ENCODE data around the gene CDK8.
A peak's percentile ranks its signal among the peaks of the same experiment; 100 is the strongest.

Gene CDK8

DNA sequence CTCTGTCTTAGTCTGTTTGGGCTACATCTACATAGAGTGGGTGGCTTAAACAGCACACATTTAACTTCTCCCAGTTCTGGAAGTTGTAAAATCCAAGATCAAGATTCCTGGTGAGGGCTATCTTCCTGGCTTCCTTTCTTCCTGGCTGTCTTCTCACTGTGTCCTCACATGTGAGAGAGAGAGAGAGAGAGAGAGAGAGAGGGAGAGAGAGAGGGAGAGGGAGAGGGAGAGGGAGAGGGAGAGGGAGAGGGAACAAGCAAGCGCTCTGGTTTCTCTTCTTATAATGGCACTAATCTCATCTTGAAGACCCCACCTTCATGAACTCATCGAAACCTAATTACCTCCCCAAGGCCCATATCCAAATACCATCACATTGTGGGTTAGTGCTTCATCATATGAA lies 69.2 kb downstream of the CDK8 start:
- no peak for DNase-seq

DNA sequence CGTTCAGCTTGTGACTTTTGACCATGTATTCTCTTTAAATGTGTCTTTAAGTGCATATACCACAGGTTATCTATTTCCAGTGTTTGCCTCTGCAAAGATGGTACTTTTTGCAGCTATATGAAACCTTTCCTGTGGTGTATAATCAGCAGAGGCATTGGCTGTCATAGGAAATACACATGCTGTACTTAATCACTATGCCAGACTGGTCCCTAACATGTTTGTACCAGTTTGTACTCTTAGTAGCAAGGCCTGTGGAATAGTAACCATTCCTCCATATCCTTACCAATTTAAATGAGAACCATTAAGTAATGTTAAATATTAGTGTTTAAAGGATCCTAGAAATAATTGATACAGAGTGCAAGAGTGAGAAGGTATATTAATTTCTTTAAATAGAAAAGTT lies 69.8 kb downstream of the CDK8 start:
- DNase-seq = no peak

DNA sequence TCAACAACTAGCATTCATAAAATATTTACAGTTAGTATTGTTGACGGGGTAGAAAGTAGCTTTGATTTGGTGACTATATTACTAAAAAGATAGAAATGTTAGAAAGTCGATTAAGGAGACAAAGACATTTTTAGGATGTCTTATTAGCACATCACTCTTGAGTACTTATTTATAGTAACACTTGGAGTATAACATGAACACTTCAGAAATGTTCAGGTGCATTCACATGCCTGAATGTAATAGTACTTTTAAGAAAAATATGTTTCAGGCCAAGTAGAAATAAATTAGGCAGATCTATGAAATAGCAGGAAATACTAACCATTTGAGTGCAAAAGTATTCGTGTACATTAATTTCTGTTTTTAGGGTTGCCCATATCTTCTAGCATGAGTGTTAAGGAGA lies 70.4 kb downstream of the CDK8 start:
- no peak for DNase-seq

DNA sequence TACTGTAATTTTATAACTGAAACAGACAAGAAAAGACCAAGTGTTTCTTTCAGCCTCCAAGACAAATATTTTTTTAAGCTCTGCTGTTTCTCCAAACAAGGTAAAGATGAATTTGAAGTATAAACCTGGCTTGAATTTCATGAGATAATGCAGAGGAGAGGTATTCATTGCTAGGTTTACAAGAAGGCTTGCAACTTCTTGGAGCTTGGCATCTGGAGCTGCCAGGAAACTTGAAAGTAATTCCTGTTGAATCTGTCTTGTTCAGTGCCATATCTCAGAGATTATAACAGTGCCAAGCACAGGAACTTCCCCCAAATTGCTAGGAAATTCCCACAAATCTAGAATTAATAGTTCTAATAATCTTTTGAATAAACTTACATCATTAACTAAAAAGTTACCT lies 70.9 kb downstream of the CDK8 start:
- no peak for DNase-seq

DNA sequence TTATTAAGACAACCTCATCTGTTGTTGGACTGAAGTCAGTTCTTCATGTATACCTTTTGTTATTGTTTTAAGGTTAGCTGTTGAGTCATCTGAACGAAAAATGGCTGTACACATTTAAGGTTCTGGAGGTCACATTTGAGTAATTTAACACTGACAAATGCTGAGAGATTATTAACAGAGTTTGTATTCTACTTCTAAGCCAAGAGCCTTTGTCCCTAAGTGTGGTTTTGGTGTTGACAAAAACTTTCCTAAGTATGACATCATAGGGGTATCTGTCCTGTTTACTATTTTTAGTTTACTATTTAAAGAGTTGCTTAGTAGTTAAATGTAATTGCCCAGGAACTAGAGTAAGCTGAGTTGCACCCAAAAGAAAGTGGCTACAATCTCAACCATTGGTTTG lies 71.9 kb downstream of the CDK8 start:
- no peak for DNase-seq

DNA sequence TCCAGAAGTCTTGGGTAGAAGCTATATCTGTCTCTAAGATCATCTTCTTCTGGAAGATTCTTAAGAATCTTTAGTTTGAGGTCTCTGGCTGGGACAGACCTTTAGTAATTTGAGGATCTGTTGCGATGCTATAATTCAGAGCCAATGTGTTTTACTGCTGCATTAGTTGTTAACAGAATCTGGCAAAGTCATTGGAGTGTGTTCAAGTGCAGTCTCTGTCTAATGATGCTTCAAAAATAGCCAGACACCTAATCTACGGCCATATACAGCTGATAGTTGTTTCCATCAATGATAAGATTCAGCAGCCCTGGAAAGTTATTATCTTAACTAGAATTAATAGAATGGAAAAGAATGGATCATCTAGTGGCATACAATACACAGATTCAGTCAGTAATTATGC lies 72.6 kb downstream of the CDK8 start:
- DNase-seq = no peak

DNA sequence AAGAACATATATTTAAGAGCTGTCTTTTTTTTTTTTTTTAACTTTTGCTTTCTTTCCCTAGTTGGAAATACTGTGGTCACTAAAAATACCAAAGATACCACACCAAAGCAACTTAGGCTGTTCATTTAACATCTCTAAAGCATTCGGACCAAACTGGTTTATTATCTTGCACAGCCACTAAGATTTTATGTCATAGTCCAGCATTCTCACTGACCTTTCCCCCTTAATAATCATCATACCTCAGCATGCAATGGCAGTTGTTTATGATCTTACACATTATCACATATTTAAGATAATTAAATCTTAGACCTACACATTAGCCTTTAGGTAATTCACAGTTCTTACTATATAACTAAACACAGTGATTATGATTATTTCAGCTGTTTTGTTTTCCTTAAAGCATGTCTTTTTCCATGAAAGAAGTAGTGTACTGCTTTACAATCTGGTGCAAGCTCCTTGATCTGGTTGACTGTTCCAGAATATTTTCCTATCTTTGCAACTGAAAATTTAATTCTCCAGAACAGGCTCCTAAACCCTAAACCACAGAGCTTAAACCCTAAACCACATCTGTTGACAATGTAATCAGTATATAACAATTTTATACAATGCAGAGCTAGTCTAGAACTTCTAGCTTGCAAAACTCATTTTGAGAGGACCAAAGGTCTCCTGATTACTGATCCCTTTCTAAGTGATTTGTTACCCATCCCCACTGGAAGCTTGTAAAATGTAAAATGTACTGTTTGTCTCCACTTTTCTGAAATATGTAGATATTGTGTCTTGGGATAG lies 74.2 kb downstream of the CDK8 start:
- no peak for DNase-seq

DNA sequence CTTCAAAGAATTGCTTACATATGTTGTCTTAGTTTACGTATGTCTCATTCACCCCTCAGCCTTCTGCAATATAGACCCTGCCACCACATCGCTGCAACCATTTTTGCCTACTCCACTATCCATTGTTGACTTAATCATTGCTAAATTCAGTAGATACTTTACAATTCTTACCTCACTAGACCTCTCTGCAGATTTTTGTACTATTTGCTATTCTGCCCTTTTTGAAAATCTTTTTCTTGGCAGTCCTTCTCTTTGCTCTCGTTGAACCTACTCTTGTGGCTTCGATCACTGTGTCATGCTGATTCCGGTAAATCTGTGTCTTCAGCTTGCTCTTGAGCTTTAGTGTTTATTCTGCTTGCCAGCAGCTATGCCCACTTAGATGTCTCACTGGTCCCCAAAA lies 81.2 kb downstream of the CDK8 start:
- DNase-seq = no peak

DNA sequence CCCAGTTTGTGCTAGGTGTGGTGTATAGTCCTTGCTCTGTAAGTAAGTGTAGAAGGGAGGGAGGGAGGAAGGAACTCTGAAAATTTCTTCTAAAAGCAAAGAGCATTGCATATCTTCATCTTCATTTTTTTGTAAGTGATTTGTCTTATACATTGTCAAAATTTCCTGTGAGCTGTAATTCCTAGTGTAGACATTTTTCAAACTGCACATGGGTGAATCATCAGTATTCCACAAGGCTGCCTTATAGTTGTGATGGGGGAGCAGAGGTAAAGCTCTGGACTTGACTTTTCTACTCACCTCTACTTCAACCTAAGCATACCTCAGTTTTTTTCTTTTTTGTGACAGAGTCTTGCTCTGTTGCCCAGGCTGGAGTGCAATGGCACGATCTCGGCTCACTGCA lies 86.9 kb downstream of the CDK8 start:
- DNase-seq = no peak

DNA sequence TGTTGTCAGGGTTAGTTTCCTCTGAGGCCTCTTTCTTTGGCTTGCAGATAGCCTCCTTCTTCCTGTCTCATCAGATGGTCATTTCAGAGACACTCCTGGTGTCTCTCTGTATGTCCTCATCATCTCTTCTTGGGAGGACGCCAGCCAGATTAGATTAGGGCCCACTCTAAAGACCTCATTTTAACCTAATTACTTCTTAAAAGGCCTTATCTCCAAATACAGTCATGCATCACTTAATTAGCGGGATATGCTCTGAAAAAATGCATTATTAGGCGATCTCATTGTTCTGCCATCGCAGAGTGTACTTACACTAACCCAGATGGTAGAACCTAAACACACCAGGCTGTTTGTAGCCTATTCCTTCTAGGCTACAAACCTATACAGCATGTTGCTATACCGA lies 89.0 kb downstream of the CDK8 start:
- no peak for DNase-seq

DNA sequence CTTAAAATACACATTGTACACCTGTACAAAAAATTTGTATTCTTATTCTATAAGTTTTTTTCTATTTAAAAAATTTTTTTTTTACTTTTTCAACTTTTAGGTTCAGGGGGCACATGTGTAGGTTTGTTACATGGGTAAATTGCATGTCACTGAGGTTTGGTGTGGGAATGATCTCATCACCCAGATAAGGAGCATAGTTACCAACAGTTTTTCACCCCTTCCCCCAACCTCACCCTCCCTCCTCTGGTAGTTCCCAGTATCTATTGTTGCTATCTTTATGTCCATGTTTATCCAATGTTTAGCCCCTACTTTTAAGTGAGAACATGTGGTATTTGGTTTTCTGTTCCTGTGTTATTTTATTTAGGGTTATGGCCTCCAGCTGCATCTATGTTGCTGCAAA lies 89.9 kb downstream of the CDK8 start:
- DNase-seq = no peak

DNA sequence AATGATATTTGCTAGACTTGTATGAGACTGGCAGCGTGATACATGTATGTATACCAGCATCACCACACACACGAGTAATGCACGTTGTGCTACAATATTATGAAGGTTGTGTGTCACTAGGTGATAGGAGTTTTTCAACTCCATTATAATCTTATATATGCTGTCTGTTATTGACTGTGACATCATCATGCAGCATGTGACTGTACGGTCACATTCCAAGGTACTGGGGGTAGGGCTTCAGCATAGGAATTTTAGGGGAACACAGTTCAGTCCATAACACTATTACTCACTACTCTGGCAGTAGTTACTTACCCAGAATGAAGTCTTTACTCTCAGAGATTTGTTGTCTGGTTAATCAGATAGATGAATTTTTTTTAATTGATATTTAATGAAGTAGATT lies 91.1 kb downstream of the CDK8 start:
- no peak for DNase-seq

DNA sequence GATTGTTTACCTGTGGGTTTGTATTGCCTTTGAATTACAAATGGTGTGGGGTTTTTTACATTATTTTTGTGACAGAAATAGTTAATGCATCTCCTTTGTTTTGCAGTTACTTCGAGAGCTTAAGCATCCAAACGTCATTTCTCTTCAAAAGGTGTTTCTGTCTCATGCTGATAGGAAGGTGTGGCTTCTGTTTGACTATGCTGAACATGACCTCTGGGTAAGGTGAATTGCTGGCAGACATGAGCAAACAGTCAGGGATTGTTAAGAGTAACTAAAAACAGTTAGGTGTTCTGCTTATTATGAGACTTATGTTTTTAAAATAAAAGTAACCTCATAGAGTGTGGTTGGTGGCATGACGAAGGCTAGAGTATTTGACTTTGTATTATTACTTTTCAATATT lies 95.0 kb downstream of the CDK8 start:
- DNase-seq = no peak

DNA sequence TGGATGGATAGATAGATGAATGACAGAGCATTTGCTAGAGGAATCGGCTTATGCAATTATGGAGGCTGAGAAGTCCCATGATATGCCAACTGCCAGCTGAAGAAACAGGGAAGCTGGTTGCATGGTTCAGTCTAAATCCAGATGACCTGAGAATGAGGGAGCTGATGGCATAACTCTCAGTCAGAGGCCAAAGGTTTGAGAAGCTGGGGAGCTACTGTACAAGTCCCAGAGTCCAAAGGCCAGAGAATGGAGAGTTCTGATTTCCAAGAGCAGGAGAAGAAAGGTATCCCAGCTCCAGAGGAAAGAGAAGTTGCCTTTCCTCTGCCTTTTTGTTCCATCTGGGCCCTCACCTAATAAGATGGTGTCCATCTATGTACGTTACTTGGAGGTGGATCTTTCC lies 108.3 kb downstream of the CDK8 start:
- DNase-seq = no peak

DNA sequence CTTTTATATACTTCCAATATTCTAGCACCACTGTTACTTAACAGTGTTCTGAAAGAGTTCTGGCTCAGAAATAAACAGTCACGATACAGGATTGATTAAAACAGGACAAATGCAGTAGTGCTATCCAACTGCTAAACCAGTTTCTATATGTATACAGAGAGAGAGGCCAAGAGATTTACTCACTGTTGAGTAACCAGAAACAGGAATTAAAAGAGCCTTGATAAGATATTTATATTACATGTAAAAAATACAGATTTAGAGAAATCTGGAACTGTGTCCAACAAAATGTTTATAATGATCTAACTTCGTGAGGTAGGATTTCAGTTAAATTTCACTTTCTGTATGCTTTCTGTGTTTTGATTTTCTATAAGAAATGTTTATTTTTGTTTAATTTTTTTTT lies 116.6 kb downstream of the CDK8 start:
- no peak for DNase-seq

DNA sequence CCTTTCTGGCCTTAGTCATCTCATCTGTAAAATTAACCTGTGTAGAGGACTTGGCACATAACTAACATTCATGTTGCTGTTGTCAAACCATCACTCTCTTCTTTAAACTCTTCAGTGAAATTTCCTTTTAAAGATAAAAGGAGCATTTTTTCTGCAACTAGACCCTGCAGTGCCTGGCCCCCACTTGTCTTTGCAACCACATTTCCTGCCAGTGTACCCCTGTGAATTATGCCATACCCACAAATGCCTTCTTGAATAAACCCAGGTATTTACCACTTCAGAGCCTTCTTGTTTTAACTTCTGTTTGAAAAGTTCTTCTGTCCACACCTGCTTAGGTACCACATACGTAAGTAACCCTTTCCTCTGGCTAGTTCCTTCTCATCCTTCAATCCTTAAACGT lies 118.8 kb downstream of the CDK8 start:
- DNase-seq = no peak

DNA sequence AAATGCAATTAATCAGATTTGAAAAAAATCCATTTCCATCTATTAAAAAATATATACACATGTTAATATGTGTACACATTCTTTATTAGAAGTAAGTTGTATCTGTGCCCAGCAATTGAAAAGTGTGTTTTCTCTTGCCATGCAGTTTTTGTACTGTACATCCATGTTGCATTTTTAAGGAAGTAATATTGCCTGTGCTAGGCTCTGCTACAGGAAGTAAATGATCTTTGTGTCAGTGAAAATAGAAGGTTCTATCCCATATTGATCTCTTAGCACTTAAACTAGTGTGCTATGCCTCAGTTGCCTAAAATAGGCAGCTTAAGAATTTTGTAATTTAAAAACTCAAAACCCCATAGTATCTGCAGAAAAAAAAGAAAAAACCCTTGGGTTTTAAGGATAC lies 122.5 kb downstream of the CDK8 start:
- no peak for DNase-seq

DNA sequence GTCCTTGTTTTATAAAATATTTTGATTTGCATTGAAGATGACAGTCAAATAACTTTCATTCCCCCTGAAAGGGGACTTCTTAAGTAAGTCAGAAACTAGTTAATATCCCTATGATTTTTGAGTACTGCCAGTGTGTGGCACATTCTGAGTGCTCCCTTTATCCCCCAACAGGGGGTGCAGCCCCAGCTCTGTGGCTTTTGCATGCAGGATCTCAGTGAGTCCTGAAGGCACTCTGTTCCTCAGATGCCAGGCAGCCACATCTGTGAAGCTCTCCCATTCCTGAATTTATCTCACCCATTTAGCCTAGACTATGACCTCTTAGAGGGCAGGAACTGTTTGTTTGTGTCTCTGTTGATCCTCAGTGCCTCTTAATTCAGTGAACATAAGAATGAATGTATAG lies 123.1 kb downstream of the CDK8 start:
- DNase-seq = peak; percentile 9

DNA sequence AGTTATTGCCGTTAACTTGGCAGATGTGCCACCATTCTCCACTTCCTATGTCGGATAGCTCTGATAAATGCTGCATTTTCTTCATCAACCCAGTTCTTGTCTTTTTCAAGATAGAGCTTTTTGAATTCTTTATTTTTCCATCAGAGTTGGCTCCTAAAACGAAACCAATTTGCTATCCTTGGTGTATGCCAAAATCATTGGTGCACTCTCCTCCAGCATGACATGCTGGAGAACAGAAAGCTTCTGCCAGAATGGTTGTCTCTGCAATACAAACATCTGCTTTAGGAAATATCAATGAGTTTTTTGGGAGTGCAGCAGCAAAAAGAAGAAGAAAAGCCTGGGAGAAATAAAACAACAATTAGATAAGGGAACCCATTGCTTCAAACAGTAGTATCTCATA lies 124.2 kb downstream of the CDK8 start:
- DNase-seq = no peak

DNA sequence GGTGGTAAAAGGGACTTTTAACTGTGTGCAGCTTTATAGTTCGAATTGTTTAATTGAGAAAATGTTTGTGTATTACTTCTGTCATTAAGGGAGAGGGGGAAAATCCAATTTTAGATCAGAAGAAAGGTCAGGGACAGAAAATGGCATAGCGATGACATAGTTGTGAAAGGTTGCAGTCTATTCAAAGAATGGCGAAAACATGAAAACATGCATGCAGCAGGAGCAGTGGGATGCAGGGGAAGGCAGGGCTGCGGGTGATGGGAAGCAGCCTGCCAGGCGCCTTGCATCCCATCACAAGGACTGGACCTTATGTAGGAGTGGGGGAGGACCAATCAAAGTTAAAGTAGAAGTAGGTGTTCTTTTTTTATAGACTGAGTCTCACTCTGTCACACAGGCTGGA lies 125.9 kb downstream of the CDK8 start:
- no peak for DNase-seq

DNA sequence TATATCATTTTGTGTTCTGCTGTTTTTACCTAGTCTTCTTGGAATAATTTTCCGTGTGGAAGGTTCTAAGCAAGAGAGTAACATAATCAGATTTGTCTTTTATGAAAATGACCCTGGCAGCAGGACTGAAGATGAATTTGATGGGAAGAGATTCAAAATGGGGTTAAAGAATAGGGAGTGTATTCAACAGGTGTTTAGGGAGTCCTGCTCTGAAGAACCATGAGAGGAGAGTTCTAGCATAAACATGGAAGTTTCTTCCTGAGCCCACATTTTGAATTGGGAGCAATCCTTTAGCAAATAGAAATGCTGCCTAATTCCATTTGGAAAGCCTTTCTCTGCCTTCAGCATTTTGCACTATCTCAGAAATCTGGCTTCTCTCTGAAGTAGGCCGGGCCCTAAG lies 127.0 kb downstream of the CDK8 start:
- DNase-seq = no peak

DNA sequence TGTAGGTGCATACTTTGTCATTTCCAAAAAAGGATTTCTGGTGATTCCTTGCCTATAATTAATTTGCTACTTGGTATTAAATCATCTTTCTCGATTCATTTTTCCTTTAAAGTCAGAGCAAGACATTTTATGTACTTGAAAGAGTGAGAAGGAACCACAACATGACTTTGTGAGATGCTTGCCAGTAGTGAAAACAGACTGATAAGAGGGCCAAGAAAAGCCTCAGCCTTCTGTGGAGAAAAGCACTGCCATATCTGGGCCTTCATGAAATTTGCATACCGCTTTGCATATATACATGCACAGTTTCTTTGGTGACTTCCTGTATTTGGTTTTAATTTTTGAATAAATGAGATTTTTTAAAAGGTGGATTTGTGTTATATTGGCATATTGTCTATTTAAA lies 128.4 kb downstream of the CDK8 start:
- DNase-seq = no peak

DNA sequence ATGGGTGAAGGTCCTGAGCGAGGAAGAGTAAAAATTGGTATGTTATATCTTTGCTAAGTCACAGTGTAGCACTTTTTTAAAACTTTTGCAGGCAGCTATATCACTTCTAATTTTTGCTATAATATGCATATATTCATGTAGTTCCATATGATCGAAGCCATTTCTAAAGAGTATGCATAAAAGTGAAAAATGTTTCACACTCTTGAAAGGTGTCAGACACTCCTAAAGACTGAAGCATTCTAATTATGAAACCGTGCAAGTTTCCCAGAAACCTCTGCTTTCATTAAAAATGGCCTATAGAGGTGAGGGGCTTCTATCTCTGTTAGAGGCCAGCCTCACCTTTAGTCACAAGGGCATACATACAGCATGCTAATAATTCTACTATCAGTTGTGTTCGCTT lies 128.9 kb downstream of the CDK8 start:
- no peak for DNase-seq

DNA sequence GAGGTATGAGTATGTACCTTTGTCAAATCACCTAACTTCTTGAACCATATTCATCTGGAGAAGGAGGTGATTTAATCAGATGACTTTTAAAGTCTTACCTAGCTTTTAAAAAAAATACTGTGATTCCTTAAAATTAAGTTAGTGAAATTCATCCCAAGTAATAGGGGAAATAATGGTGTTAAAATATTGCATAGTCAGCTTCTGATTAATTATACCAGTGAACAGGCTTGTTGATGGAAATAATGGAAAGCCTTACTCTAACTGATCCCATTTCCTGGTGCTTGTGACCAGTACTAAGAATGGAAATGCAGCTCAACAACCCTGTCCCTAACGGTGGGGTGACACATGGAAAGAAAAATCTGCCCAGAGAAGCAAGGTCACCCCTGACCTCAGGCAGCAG lies 130.7 kb downstream of the CDK8 start:
- no peak for DNase-seq

DNA sequence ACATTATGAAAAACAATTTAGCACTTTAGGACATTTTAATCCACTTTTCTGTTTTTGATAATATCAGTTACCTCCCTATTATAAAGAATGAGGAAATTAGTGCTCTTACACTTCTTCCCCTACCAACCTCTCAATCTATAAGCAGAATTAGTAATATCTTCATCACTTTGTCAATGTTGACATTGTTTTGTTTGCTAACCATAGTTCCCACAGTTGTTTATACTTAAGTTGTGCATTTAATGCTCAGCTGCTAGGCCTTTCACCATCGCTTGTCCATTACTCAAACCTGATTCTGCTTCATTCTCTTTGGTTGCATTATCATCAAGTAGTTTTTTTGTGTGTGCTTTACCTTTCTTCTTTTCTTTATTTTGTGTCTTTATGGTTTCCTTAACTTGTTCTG lies 132.1 kb downstream of the CDK8 start:
- DNase-seq = no peak

DNA sequence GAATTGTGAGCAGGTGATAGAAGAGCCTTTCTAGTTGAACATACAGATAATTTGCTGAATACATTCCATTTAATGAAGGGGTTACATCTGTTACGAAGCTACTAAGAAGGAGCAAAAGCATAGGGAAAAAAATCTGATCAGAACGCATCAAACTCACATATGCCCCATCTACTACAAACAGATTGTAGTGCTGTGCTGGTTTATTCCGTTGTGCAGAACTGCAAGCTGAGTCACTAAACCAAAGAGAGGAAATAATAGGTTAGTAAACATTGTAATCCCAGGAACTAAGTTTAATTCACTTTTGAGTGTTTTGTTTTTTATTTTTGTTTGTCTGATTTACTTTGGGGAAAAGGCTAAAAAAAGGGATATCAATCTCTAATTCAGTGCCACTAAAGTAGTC lies 136.3 kb downstream of the CDK8 start:
- DNase-seq = no peak
